ENCODE results near the gene ADO. TPM values are rescaled to one million over a fixed set of nuclear protein-coding genes. Genes with fewer than 3 reads are reported as not detected.

ADO gene
- total and polyA plus RNA-seq, 2 of the 13 experiments (the other 11 are each of a cell fraction or from before 2014, with no cell fraction given): 8.9 to 15.9 TPM

GRCh38 chr10:62817766-62818425 lies 13.4 kb downstream of the ADO start (continued):
- TF ChIP-seq, protein P1, sequence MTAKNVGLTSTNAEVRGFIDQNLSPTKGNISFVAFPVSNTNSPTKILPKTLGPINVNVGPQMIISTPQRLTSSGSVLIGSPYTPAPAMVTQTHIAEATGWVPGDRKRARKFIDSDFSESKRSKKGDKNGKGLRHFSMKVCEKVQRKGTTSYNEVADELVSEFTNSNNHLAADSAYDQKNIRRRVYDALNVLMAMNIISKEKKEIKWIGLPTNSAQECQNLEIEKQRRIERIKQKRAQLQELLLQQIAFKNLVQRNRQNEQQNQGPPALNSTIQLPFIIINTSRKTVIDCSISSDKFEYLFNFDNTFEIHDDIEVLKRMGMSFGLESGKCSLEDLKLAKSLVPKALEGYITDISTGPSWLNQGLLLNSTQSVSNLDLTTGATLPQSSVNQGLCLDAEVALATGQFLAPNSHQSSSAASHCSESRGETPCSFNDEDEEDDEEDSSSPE (CRISPR knock-in tag; IDR thresholded peaks at IDR 0.05): peak; percentile 48; the same call in 1 of the 2 replicates
- TF ChIP-seq ZNF558 (CRISPR knock-in tag; IDR thresholded peaks at IDR 0.05; ENCODE audit: borderline replicate concordance) (no peak), NR2F1 (CRISPR knock-in tag; IDR thresholded peaks at IDR 0.05) (no peak), GMEB1 (CRISPR knock-in tag; IDR thresholded peaks at IDR 0.05; ENCODE audit: borderline replicate concordance) (0 out of 2 replicates have a peak, but pooled peaks have one; percentile 21), ZNF224 (CRISPR knock-in tag; IDR thresholded peaks at IDR 0.05) (no peak), RFX1 (IDR thresholded peaks at IDR 0.05) (no peak), ZNF772 (CRISPR knock-in tag; IDR thresholded peaks at IDR 0.05) (0 out of 2 replicates have a peak, but pooled peaks have one; percentile 43), ZNF274 (CRISPR knock-in tag; IDR thresholded peaks at IDR 0.05) (0 out of 2 replicates have a peak, but pooled peaks have one; percentile 25), RAD21 (CRISPR knock-in tag; IDR thresholded peaks at IDR 0.05) (peak; percentile 95), KAT8 (CRISPR knock-in tag; IDR thresholded peaks at IDR 0.05) (peak; percentile 45; the same call in 1 of the 2 replicates), RBM39 (IDR thresholded peaks at IDR 0.05; ENCODE audit: low read depth, low read length, poor library complexity, severe bottlenecking) (peak; percentile 87), TSC22D2 (CRISPR knock-in tag; IDR thresholded peaks at IDR 0.05; ENCODE audit: borderline replicate concordance) (0 out of 2 replicates have a peak, but pooled peaks have one; percentile 50), SRY (CRISPR knock-in tag; IDR thresholded peaks at IDR 0.05) (no peak), RXRA (CRISPR knock-in tag; IDR thresholded peaks at IDR 0.05) (peak; percentile 54; the same call in 1 of the 2 replicates), XRCC5 (optimal IDR thresholded peaks at IDR 0.05; ENCODE audit: low read length) (peak; percentile 57), THAP11 (CRISPR knock-in tag; IDR thresholded peaks at IDR 0.05) (0 out of 2 replicates have a peak, but pooled peaks have one; percentile 47), ZNF776 (CRISPR knock-in tag; IDR thresholded peaks at IDR 0.05) (0 out of 2 replicates have a peak, but pooled peaks have one; percentile 21), PCBP1 (IDR thresholded peaks at IDR 0.05; ENCODE audit: borderline replicate concordance, low read depth, low read length) (no peak), ZFP41 (CRISPR knock-in tag; IDR thresholded peaks at IDR 0.05; ENCODE audit: borderline replicate concordance) (no peak), ZNF335 (CRISPR knock-in tag; IDR thresholded peaks at IDR 0.05) (no peak), ZNF276 (CRISPR knock-in tag; IDR thresholded peaks at IDR 0.05; ENCODE audit: low read depth) (no peak)
- TF ChIP-seq, protein P2, sequence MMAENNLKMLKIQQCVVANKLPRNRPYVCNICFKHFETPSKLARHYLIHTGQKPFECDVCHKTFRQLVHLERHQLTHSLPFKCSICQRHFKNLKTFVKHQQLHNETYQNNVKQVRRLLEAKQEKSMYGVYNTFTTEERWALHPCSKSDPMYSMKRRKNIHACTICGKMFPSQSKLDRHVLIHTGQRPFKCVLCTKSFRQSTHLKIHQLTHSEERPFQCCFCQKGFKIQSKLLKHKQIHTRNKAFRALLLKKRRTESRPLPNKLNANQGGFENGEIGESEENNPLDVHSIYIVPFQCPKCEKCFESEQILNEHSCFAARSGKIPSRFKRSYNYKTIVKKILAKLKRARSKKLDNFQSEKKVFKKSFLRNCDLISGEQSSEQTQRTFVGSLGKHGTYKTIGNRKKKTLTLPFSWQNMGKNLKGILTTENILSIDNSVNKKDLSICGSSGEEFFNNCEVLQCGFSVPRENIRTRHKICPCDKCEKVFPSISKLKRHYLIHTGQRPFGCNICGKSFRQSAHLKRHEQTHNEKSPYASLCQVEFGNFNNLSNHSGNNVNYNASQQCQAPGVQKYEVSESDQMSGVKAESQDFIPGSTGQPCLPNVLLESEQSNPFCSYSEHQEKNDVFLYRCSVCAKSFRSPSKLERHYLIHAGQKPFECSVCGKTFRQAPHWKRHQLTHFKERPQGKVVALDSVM (CRISPR knock-in tag; IDR thresholded peaks at IDR 0.05): peak; percentile 53
- TF ChIP-seq, protein P3, sequence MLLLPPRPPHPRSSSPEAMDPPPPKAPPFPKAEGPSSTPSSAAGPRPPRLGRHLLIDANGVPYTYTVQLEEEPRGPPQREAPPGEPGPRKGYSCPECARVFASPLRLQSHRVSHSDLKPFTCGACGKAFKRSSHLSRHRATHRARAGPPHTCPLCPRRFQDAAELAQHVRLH (CRISPR knock-in tag; IDR thresholded peaks at IDR 0.05; ENCODE audit: borderline replicate concordance, low read depth): 0 out of 2 replicates have a peak, but pooled peaks have one; percentile 56
